Measurements from ENCODE around the gene NTNG1. TPM values are rescaled to one million over a fixed set of nuclear protein-coding genes. Genes with fewer than 3 reads are reported as not detected.

NTNG1 gene
- total and polyA plus RNA-seq, 9 donors = 0.28 to 9.1 (median 0.97) TPM

DNA sequence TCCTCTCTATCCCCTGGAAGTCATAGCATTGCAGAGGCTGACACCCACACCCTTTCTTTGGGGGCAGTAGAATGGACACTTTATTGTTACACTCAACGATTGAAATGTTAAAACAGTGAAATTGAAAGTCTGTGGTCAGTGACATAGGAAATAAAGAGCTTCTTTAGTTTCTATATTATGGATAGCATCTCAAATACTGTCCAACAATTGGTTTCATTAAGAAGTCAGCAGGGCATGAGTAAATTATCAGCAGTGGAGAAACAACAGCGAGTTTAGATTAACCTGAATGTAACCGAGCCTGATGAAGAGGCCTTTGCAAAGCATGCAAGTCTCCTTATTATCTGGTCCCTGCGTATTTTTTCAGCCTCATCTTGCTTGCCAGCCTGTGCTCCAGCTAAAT lies 350.7 kb downstream of the NTNG1 start:
- DNase-seq = no peak
- H3K4me3 ChIP-seq = no peak overlapping the region
- 81 to 88% (median 86%) methylated on average over 4 of the region's 4 CpGs for WGBS, 3 donors
- no peaks in the 10 kb centered on the region for H3K36me3 ChIP-seq
- TF ChIP-seq, protein P1, sequence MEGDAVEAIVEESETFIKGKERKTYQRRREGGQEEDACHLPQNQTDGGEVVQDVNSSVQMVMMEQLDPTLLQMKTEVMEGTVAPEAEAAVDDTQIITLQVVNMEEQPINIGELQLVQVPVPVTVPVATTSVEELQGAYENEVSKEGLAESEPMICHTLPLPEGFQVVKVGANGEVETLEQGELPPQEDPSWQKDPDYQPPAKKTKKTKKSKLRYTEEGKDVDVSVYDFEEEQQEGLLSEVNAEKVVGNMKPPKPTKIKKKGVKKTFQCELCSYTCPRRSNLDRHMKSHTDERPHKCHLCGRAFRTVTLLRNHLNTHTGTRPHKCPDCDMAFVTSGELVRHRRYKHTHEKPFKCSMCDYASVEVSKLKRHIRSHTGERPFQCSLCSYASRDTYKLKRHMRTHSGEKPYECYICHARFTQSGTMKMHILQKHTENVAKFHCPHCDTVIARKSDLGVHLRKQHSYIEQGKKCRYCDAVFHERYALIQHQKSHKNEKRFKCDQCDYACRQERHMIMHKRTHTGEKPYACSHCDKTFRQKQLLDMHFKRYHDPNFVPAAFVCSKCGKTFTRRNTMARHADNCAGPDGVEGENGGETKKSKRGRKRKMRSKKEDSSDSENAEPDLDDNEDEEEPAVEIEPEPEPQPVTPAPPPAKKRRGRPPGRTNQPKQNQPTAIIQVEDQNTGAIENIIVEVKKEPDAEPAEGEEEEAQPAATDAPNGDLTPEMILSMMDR (IDR thresholded peaks at IDR 0.05) = no peak
- TF ChIP-seq EP300 (IDR thresholded peaks at IDR 0.05) (no peak), POLR2A (IDR thresholded peaks at IDR 0.05) (no peak)
- H3K4me1 ChIP-seq (ENCODE audit: insufficient read depth) = no peaks in the 10 kb centered on the region
- no peaks in the 10 kb centered on the region for H3K9me3 ChIP-seq
- no peaks in the 10 kb centered on the region for H3K27me3 ChIP-seq
- no peak overlapping the region for H3K27ac ChIP-seq
- intact Hi-C loops (cut with DNase I) = no loop called here

DNA sequence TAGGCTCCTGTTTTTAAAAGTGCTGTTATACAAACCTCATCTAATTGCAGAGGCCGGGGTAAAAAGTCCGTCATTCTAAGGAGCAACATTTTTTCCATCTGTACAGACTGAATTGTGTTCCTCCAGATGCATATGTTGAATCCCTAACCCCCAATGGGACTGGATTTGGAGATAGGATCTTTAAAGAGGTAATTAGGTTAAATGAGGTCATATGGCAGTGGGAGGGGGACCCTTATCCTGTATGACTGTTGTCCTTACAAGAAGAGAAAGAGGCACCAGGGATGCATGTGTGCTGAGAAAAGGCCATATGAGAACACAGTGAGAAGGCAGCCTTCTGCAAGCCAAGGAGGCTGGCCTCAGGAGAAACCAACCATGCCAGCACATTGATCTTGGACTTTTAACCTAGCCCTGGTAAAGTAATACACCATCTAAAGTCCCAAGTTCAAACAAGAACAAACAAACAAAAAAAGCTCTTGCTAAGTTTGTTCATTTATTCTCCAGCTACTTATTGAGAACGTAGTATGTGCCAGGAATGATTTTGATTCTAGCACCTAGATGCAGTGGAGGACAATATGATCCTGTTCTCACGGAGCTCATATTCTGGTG lies 352.4 kb downstream of the NTNG1 start:
- intact Hi-C loops (cut with DNase I) = no loop called here
- 86 to 94% (median 87%) methylated on average over 4 of the region's 4 CpGs for WGBS, 3 donors

DNA sequence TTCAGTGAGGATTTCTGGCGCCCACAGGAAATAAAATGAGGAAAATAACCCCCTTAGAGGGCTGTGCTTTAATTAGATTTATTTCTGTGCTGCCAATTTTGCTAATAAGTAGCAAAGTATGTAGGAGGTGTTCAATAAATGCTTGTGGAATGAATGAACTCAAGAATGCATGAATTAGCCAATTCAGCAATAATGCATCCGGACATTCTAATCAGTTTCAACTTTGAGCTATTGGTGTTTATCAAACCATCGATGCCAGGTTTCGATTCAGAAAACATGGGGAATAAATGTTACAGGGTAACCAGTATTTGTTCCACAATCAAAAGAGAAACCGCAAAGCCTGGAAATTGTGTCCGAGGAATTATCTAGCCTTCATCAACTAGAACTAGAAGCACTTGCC lies 353.2 kb downstream of the NTNG1 start:
- H3K27me3 ChIP-seq = no peaks in the 10 kb centered on the region
- H3K4me1 ChIP-seq (ENCODE audit: insufficient read depth) = no peaks in the 10 kb centered on the region
- intact Hi-C loops (cut with DNase I) = no loop called here
- WGBS, 3 donors = 85 to 92% (median 88%) methylated on average over 6 of the region's 6 CpGs
- no peak overlapping the region for H3K4me3 ChIP-seq
- H3K36me3 ChIP-seq = no peaks in the 10 kb centered on the region
- H3K9me3 ChIP-seq = no peaks in the 10 kb centered on the region
- TF ChIP-seq EP300 (IDR thresholded peaks at IDR 0.05) (no peak), POLR2A (IDR thresholded peaks at IDR 0.05) (no peak)
- TF ChIP-seq, protein P1 (IDR thresholded peaks at IDR 0.05) = no peak
- no peak overlapping the region for H3K27ac ChIP-seq
- DNase-seq = no peak

More for the DNA sequence above, 352.4 kb downstream of the NTNG1 start:
- no peak for DNase-seq
- H3K27me3 ChIP-seq = no peaks in the 10 kb centered on the region
- H3K36me3 ChIP-seq = no peaks in the 10 kb centered on the region
- H3K27ac ChIP-seq = no peak overlapping the region
- H3K4me1 ChIP-seq (ENCODE audit: insufficient read depth) = no peaks in the 10 kb centered on the region
- TF ChIP-seq, protein P1 (IDR thresholded peaks at IDR 0.05) = no peak
- TF ChIP-seq EP300 (IDR thresholded peaks at IDR 0.05) (no peak), POLR2A (IDR thresholded peaks at IDR 0.05) (no peak)
- no peak overlapping the region for H3K4me3 ChIP-seq
- no peaks in the 10 kb centered on the region for H3K9me3 ChIP-seq

DNA sequence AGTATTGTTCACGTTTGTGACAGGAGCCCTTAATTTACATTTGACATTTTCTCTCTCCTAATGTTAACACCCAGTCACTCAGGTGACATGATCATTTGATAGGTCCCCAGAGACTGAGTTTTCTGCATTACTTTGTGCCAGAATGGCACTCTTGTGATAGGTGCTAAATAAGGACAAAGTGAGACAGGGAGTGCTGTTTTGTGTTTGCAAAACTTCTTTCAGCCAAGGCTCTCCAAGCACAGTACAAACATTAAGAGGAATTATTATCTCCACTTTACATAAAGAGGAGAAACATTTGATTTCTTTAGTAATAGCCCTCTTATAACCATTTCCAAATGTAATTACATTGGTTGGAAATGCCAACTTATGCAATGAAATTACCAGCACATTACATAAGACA lies 355.2 kb downstream of the NTNG1 start:
- TF ChIP-seq, protein P1 (IDR thresholded peaks at IDR 0.05) = no peak
- no peak for TF ChIP-seq EP300 (IDR thresholded peaks at IDR 0.05)
- no peak for TF ChIP-seq POLR2A (IDR thresholded peaks at IDR 0.05)
- no peaks in the 10 kb centered on the region for H3K4me1 ChIP-seq (ENCODE audit: insufficient read depth)
- intact Hi-C loops (cut with DNase I) = no loop called here
- no peak overlapping the region for H3K4me3 ChIP-seq
- WGBS, 3 donors = 12 to 30% (median 13%) methylated on average over 1 of the region's 1 CpG
- no peaks in the 10 kb centered on the region for H3K27me3 ChIP-seq
- H3K36me3 ChIP-seq = no peaks in the 10 kb centered on the region
- no peak overlapping the region for H3K27ac ChIP-seq
- H3K9me3 ChIP-seq = no peaks in the 10 kb centered on the region
- no peak for DNase-seq

All from ovary (tissue), 9 donors.